IMR-90 (cell line): ENCODE measurements around the gene DIP2C. TPM values are rescaled to one million over a fixed set of nuclear protein-coding genes. Genes with fewer than 3 reads are reported as not detected.

Experiments used
- ATAC-seq: fragments of 200-7000 bp; cut with Tn5 transposase; 2 replicates; pipeline ENCODE4 v1.9.1; 2020; ENCODE audit warnings: low read depth, mild to moderate bottlenecking, moderate library complexity
- BruUV-seq: library from RNA; stranded (reverse); fragments of 400-500 nt; replicated peaks from 2 replicates; lab custom pipeline; 2021; lab: Mats Ljungman, UMichigan
- CTCF ChIA-PET: fragments of 300-600 bp; formaldehyde crosslinking; extraction: SDS; loops from one replicate; lab custom pipeline; 2021; ENCODE audit warnings: antibody characterized with exemption; lab: Yijun Ruan, JAX
- POLR2A ChIA-PET: fragments of 300-600 bp; sonication (Branson Sonifier 250); formaldehyde crosslinking; loops from one replicate; lab custom pipeline; 2022; ENCODE audit warnings: antibody characterized with exemption; ENCODE audit not compliant: unreplicated experiment; lab: Charles Lee
- DNase-seq: peaks from one replicate; pipeline ENCODE4 v3.0.0; 2013
- H2AFZ ChIP-seq: replicated peaks from 2 replicates; pipeline ENCODE3; 2013; ENCODE audit warnings: low read length, mild to moderate bottlenecking; ENCODE audit not compliant: poor library complexity
- H2AK5ac ChIP-seq: 2 replicates; pipeline ENCODE4 v1.6.1; 2013; ENCODE audit warnings: low read depth, low read length, inconsistent platforms
- H2AK9ac ChIP-seq: replicated peaks from 2 replicates; pipeline ENCODE3; 2013; ENCODE audit warnings: mild to moderate bottlenecking, low read depth, low read length, moderate library complexity; ENCODE audit not compliant: poor library complexity
- H2BK120ac ChIP-seq: 2 replicates; pipeline ENCODE4 v1.6.1; 2013; ENCODE audit warnings: low read depth, low read length, inconsistent platforms
- H2BK15ac ChIP-seq: 3 replicates; pipeline ENCODE4 v1.6.1; 2013; ENCODE audit warnings: low read depth, low read length, inconsistent platforms
- H2BK20ac ChIP-seq: 2 replicates; pipeline ENCODE4 v1.6.1; 2013; ENCODE audit warnings: low read depth, mild to moderate bottlenecking, inconsistent platforms, low read length, moderate library complexity
- H2BK5ac ChIP-seq: 2 replicates; pipeline ENCODE4 v1.6.1; 2013; ENCODE audit warnings: mild to moderate bottlenecking, low read depth, low read length, inconsistent platforms; ENCODE audit not compliant: poor library complexity, severe bottlenecking
- H3K14ac ChIP-seq: replicated peaks from 2 replicates; pipeline ENCODE4 v1.6.1; 2013; ENCODE audit warnings: low read depth, low read length, inconsistent platforms
- H3K18ac ChIP-seq: 2 replicates; pipeline ENCODE4 v1.6.1; 2013; ENCODE audit warnings: low read depth, low read length, control low read depth
- H3K23ac ChIP-seq: 2 replicates; pipeline ENCODE4 v1.6.1; 2013; ENCODE audit warnings: low read depth, low read length, inconsistent platforms
- H3K27ac ChIP-seq: 2 replicates; pipeline ENCODE4 v1.5.1; 2013; ENCODE audit warnings: mild to moderate bottlenecking, control low read depth, low read length; ENCODE audit not compliant: insufficient read depth
- H3K27me3 ChIP-seq: 2 replicates; pipeline ENCODE4 v1.6.1; 2013; ENCODE audit warnings: low read length; ENCODE audit not compliant: control insufficient read depth, insufficient read depth
- H3K36me3 ChIP-seq: 2 replicates; pipeline ENCODE4 v1.6.1; 2013; ENCODE audit warnings: low read length, mixed read lengths; ENCODE audit not compliant: control insufficient read depth, insufficient read depth
- H3K4ac ChIP-seq: 2 replicates; pipeline ENCODE4 v1.6.1; 2013; ENCODE audit warnings: low read depth, low read length, inconsistent platforms
- H3K4me1 ChIP-seq: 2 replicates; pipeline ENCODE4 v1.6.1; 2013; ENCODE audit warnings: low read length, mixed read lengths; ENCODE audit not compliant: control insufficient read depth, insufficient read depth
- H3K4me2 ChIP-seq: 2 replicates; pipeline ENCODE4 v1.6.1; 2013; ENCODE audit warnings: low read depth, mild to moderate bottlenecking, control low read depth, low read length, moderate library complexity
- H3K4me3 ChIP-seq: 2 replicates; pipeline ENCODE4 v1.5.1; 2013; ENCODE audit warnings: low read depth, mild to moderate bottlenecking, control low read depth, low read length, moderate library complexity; ENCODE audit not compliant: insufficient read depth
- H3K56ac ChIP-seq: 2 replicates; pipeline ENCODE4 v1.6.1; 2013; ENCODE audit warnings: low read length, inconsistent platforms; ENCODE audit not compliant: insufficient read depth; ENCODE audit errors: extremely low read depth
- H3K79me1 ChIP-seq, 2 experiments: 2 replicates each; pipeline ENCODE4 v1.6.1; 2013; ENCODE audit warnings: low read length in 2 of 2, inconsistent platforms in 1 of 2, low read depth in 1 of 2
- H3K9ac ChIP-seq: 2 replicates; pipeline ENCODE4 v1.6.1; 2013; ENCODE audit warnings: low read depth, low read length, control low read depth
- H3K9me1 ChIP-seq: 2 replicates; pipeline ENCODE4 v1.6.1; 2013; ENCODE audit warnings: low read length, inconsistent platforms; ENCODE audit not compliant: insufficient read depth
- H3K9me3 ChIP-seq: 2 replicates; pipeline ENCODE4 v1.6.1; 2013; ENCODE audit warnings: low read length; ENCODE audit not compliant: control insufficient read depth, insufficient read depth
- H4K20me1 ChIP-seq: 2 replicates; pipeline ENCODE4 v1.6.1; 2013; ENCODE audit warnings: low read length, inconsistent platforms; ENCODE audit not compliant: insufficient read depth
- H4K5ac ChIP-seq: 2 replicates; pipeline ENCODE4 v1.6.1; 2013; ENCODE audit warnings: mild to moderate bottlenecking, low read depth, low read length, control low read depth
- H4K8ac ChIP-seq, 2 experiments: 2 replicates each; pipeline ENCODE4 v1.6.1; 2013; ENCODE audit warnings: low read depth in 2 of 2, low read length in 2 of 2, control low read depth in 1 of 2, inconsistent platforms in 1 of 2
- H4K91ac ChIP-seq: 2 replicates; pipeline ENCODE4 v1.6.1; 2013; ENCODE audit warnings: low read depth, low read length, inconsistent platforms; ENCODE audit not compliant: insufficient read depth
- BHLHE40 ChIP-seq: fragments of 150-350 bp; IDR thresholded peaks from 2 replicates; pipeline ENCODE4 v1.6.1; 2016; ENCODE audit warnings: mild to moderate bottlenecking, low read depth, low read length
- CEBPB ChIP-seq: IDR thresholded peaks from 2 replicates; pipeline ENCODE4 v1.6.1; 2012; ENCODE audit warnings: low read depth, low read length, improper control_type of control experiment
- FOS ChIP-seq: fragments of 150-350 bp; IDR thresholded peaks from 2 replicates; pipeline ENCODE4 v1.6.1; 2016; ENCODE audit warnings: low read depth, low read length
- MAFK ChIP-seq: IDR thresholded peaks from 2 replicates; pipeline ENCODE4 v1.6.1; 2012; ENCODE audit warnings: low read depth, low read length, improper control_type of control experiment
- MAZ ChIP-seq: IDR thresholded peaks from 2 replicates; pipeline ENCODE4 v1.6.1; 2012; ENCODE audit warnings: low read depth, mild to moderate bottlenecking, low read length, improper control_type of control experiment, moderate library complexity, borderline replicate concordance
- MXI1 ChIP-seq: IDR thresholded peaks from 2 replicates; pipeline ENCODE4 v1.6.1; 2012; ENCODE audit warnings: low read depth, mild to moderate bottlenecking, low read length, moderate library complexity, borderline replicate concordance
- NFE2L2 ChIP-seq: fragments of 150-350 bp; IDR thresholded peaks from 2 replicates; pipeline ENCODE4 v1.6.1; 2016; ENCODE audit warnings: low read depth, mild to moderate bottlenecking, low read length
- RAD21 ChIP-seq: IDR thresholded peaks from 2 replicates; pipeline ENCODE4 v1.6.1; 2012; ENCODE audit warnings: low read length, improper control_type of control experiment
- RCOR1 ChIP-seq: IDR thresholded peaks from 2 replicates; pipeline ENCODE4 v1.6.1; 2012; ENCODE audit warnings: mild to moderate bottlenecking, low read length, improper control_type of control experiment; ENCODE audit not compliant: insufficient replicate concordance
- SMC3 ChIP-seq: fragments of 150-350 bp; IDR thresholded peaks from 2 replicates; pipeline ENCODE4 v1.6.1; 2016; ENCODE audit warnings: low read depth, mild to moderate bottlenecking, antibody characterized with exemption, low read length, moderate library complexity
- WGBS, 2 experiments: methylation state at CpG; one replicate each; pipeline versions ENCODE4 v1.1.5 to v1.1.7; 2013; ENCODE audit warnings: missing lambda C conversion rate in 2 of 2; ENCODE audit not compliant: insufficient read length in 1 of 2; ENCODE audit errors: extremely low coverage in 2 of 2; 5-methylcytosine and 5-hydroxymethylcytosine counted together
- dilution Hi-C: fragments of 300-500 bp; cut with HindIII; formaldehyde crosslinking; loops from one replicate; pipeline ENCODE4 v1.14.3; 2018; ENCODE audit warnings: low sequenced_read_pairs; ENCODE audit not compliant: unreplicated experiment
- in situ Hi-C: fragments of 300-500 bp; cut with MboI; formaldehyde crosslinking; loops from 3 replicates; pipeline ENCODE4 v1.14.3; 2019; ENCODE audit warnings: low sequenced_read_pairs, inconsistent platforms, mixed read lengths
- intact Hi-C: fragments of 100-400 bp; cut with micrococcal nuclease; formaldehyde crosslinking; loops from 2 replicates; pipeline ENCODE4 v1.10.0; 2022
- polyA plus RNA-seq, 3 experiments: library from polyadenylated mRNA; depleted of rRNA; stranded (reverse); fragments of >200 nt; gene quantifications; 2 replicates each; pipeline ENCODE4 v1.2.3, GENCODE V29; 2012; ENCODE audit warnings: low replicate concordance in 1 of 3
- total RNA-seq: library from RNA; depleted of rRNA; stranded (reverse); fragments of >200 nt; gene quantifications from 2 replicates; pipeline ENCODE4 v1.2.3, GENCODE V29; 2012

Gene DIP2C
- total and polyA plus RNA-seq, 2 of the 4 experiments (the other 2 are of a cell fraction), result 8.6 to 17.3 TPM

DNA sequence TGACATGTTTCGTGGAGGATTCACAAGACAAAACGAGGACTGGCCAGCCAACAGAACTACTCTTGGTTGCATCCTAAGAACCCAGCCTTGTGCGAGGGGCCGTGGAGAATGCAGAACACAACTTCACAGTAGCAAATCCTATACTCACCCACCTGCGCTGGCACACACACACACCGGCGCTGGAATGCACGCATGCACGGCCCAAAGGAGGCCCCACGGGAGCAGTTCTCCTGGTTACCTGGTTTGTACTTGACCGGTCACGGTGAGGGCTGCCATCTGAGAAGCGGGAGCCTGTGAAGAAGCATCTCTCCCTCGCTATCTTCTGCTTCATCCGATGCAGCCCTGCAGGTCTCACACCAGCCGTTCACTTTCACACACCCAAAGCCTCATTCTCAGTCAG lies 416.4 kb downstream of the DIP2C start:
- Histone ChIP-seq H3K79me1 (peaks cover 0 to 8% of the 10 kb centered on the region in 2 experiments; a peak in 1 of 4 replicates), H3K4me3 (no peak overlapping the region), H3K36me3 (peaks cover 20% of the 10 kb centered on the region), H3K14ac (no peak overlapping the region), H2AK9ac (no peak overlapping the region), H3K9ac (no peak overlapping the region), H4K8ac (no peak overlapping the region), H2BK15ac (no peak overlapping the region), H3K9me3 (no peaks in the 10 kb centered on the region), H3K27me3 (no peaks in the 10 kb centered on the region), H3K56ac (no peak overlapping the region), H3K4ac (no peak overlapping the region), H3K23ac (no peak overlapping the region), H2AK5ac (no peak overlapping the region), H2BK5ac (no peak overlapping the region), H2AFZ (no peak overlapping the region), H4K91ac (no peak overlapping the region), H3K18ac (no peak overlapping the region), H3K27ac (no peak overlapping the region), H4K20me1 (no peaks in the 10 kb centered on the region), H2BK20ac (no peak overlapping the region), H4K5ac (no peak overlapping the region), H3K9me1 (peaks cover 17% of the 10 kb centered on the region), H3K4me2 (no peak overlapping the region), H2BK120ac (no peak overlapping the region), H3K4me1 (no peaks in the 10 kb centered on the region)
- in situ Hi-C loops (no loop called here), dilution Hi-C loops (no loop called here), intact Hi-C loops (no loop called here)
- ChIA-PET POLR2A (no interaction called here), CTCF (no interaction called here)
- ATAC-seq (no peak), DNase-seq (no peak)
- 95% methylated on average over 11 of the region's 16 CpGs; no CpG with 5 or more reads in 1 of the 2 experiments for WGBS, 2 experiments
- no TSS peak for BruUV-seq
- TF ChIP-seq MAZ (no peak), RCOR1 (no peak), FOS (no peak), RAD21 (no peak), SMC3 (no peak), MAFK (no peak), NFE2L2 (no peak), BHLHE40 (no peak), CEBPB (no peak), MXI1 (no peak)
